GM12892 (cell line): ENCODE measurements around the gene SPINK1.
"Not testable (repeated sequence)": the region's sequence is repeated elsewhere in the genome, so short reads cannot be mapped to it uniquely, and the experiment has no call there.

Experiments
- DNase-seq: peaks from one replicate; pipeline ENCODE4 v3.0.0; 2011; ENCODE audit not compliant: insufficient read length
- FAIRE-seq: peaks from 2 replicates; lab custom pipeline; 2011; peaks lifted over from hg19 to GRCh38; lab: Jason Lieb, UNC
- POLR2A ChIP-seq: IDR thresholded peaks from 2 replicates; pipeline ENCODE4 v1.6.1; 2011; ENCODE audit warnings: low read depth, low read length, control low read depth
- POLR2AphosphoS5 ChIP-seq: IDR thresholded peaks from 2 replicates; pipeline ENCODE4 v1.6.1; 2011; ENCODE audit warnings: low read depth, low read length, control low read depth
- TAF1 ChIP-seq: IDR thresholded peaks from 2 replicates; pipeline ENCODE4 v1.6.1; 2011; ENCODE audit warnings: low read depth, mild to moderate bottlenecking, control low read depth, low read length, borderline replicate concordance

The SPINK1 gene

GRCh38 chr5:147852365-147852764, 20.9 kb upstream of the SPINK1 start:
- DNase-seq (no peak), FAIRE-seq (no peak)
- TF ChIP-seq POLR2AphosphoS5 = no peak
- no peak for TF ChIP-seq POLR2A
- TF ChIP-seq TAF1 = no peak

DNA sequence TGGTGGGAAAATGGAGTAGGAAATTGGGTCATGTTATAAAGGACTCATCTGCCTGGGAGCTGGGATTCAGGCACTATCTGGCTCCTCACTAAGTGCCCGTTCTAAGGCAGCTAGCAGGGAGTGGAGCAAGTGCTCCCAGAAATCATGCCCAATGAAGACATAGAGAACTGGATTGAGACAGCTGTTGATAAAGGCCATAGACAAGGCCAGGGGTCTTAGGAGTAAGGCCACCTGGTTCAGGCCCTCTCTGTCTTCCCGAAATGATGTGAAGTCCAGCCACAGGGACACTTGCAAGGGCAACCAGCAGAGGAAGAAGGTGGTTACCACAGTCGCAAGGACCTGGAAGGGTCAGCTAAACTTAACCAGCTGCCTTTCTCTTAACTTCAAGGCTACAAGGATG, 20.1 kb upstream of the SPINK1 start:
- no peak for DNase-seq
- no peak for TF ChIP-seq POLR2A
- TF ChIP-seq POLR2AphosphoS5 = no peak
- no peak for TF ChIP-seq TAF1
- FAIRE-seq = no peak

GRCh38 chr5:147849226-147849625, 17.8 kb upstream of the SPINK1 start:
- FAIRE-seq (no peak), DNase-seq (no peak)
- TF ChIP-seq TAF1 (no peak), POLR2A (no peak), POLR2AphosphoS5 (no peak)

- FAIRE-seq = no peak
- TF ChIP-seq TAF1 (no peak), POLR2AphosphoS5 (no peak), POLR2A (no peak)
- no peak for DNase-seq
Observed at GRCh38 chr5:147845618-147846017, 14.1 kb upstream of the SPINK1 start.

- TF ChIP-seq POLR2AphosphoS5 (no peak), TAF1 (no peak), POLR2A (no peak)
- FAIRE-seq = no peak
Observed at GRCh38 chr5:147844846-147845245, 13.4 kb upstream of the SPINK1 start.

GRCh38 chr5:147842869-147843268, 11.4 kb upstream of the SPINK1 start:
- no peak for DNase-seq
- FAIRE-seq = no peak
- TF ChIP-seq POLR2AphosphoS5 (no peak), POLR2A (no peak), TAF1 (no peak)

More at GRCh38 chr5:147844846-147845245, 13.4 kb upstream of the SPINK1 start:
- DNase-seq = no peak

GRCh38 chr5:147836439-147836838, 5.0 kb upstream of the SPINK1 start:
- DNase-seq = no peak
- TF ChIP-seq POLR2AphosphoS5 (no peak), POLR2A (no peak), TAF1 (no peak)
- no peak for FAIRE-seq

DNA sequence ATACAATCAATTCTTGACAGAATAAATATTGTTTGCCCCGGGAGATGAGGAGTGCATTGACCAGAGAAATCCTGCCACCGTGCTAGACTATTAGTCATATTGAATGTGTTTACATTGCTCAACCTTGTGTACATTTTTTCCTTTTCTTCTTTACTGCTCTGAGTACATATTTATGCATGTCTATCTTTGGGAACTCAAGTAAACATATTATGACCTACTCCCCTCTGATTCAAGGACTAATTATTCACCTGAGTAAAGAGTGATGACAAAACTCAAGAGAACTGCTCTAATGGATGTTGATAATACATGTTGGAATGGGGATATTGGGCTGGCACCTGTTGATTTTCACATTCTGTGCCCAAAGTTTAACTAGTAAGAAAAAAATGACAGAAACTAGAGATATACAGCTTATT, 3.9 kb upstream of the SPINK1 start:
- FAIRE-seq = no peak

DNA sequence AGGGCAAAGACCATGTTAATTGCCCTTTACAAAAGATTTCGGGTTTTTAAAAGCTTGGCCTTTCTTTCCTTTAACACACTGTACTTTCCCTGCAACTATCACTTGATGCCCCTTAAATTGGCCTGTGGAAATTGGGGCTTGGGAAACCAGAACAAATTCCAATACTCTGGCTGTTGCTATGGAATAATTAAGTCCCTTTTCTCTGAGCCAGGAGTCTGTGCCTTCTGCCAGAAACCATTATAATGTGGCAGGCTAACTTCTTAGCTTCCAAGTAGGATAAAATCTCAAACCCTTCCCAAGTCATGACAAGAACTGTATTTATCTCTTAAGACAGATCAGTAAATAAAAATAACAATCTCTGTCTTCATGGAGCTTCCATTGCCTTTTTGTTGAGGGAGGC, 1.1 kb upstream of the SPINK1 start:
- FAIRE-seq = no peak
- no peak for DNase-seq
- no peak for TF ChIP-seq TAF1
- no peak for TF ChIP-seq POLR2AphosphoS5
- no peak for TF ChIP-seq POLR2A

More for the DNA sequence above, 3.9 kb upstream of the SPINK1 start:
- TF ChIP-seq TAF1 = no peak
- DNase-seq = no peak

DNA sequence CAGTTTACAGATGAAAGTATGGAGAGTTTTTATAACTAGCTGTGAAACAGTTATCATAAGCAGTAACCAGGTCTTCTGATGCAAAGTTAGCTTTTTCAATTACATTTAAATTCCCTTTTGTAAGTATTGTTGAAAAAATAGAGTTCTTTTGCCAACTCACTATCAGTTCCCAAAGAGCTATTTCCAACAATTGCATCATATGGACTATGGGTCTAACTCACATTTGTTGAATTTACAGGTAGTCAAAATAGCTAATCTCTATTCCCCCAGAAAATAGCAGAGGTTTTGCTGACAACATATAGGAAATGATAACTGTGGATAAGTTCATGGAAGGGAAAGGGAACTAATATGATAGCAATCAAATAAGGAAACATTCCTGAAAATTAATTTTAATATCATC, 1.4 kb downstream of the SPINK1 start:
- DNase-seq (no peak), FAIRE-seq (no peak)

DNA sequence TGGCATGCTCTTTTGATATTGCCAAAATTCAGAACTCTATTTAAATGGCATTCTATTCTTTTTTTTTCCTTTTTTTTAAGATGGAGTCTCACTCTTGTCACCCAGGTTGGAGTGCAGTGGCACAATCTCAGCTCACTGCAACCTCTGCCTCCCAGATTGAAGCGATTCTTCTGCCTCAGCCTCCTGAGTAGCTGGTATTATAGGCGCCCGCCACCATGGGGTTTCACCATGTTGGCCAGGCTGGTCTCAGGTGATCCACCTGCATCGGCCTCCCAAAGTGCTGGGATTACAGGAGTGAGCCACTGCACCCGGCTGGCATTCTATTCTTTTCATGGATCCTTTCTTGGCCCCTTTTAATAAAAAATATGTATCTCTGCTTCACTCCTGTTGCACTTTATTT, 4.5 kb downstream of the SPINK1 start:
- not testable (repeated sequence) for DNase-seq, FAIRE-seq

More for the DNA sequence above, 1.4 kb downstream of the SPINK1 start:
- TF ChIP-seq TAF1 = no peak
- TF ChIP-seq POLR2AphosphoS5 = no peak
- no peak for TF ChIP-seq POLR2A

DNA sequence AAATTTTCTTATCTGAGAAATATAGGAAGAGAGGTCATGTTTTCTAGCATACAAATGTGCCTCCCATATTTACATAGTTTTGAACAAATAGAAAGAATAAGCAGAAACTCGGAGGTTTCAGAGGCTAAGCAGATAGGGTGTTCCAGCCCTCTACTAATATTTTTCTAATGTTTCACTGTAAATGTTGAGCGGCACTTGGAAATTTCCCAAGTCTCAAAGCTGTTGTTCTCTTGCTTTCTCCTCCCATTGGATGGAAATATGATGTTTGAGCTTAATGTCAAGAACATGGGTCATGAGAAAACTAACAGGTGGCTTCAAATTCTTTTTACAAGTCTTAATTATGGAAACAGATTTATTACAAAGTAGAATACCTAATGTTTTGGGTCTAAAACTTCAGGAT, 5.1 kb downstream of the SPINK1 start:
- TF ChIP-seq TAF1 = no peak
- no peak for TF ChIP-seq POLR2A
- no peak for TF ChIP-seq POLR2AphosphoS5
- no peak for DNase-seq
- no peak for FAIRE-seq

DNA sequence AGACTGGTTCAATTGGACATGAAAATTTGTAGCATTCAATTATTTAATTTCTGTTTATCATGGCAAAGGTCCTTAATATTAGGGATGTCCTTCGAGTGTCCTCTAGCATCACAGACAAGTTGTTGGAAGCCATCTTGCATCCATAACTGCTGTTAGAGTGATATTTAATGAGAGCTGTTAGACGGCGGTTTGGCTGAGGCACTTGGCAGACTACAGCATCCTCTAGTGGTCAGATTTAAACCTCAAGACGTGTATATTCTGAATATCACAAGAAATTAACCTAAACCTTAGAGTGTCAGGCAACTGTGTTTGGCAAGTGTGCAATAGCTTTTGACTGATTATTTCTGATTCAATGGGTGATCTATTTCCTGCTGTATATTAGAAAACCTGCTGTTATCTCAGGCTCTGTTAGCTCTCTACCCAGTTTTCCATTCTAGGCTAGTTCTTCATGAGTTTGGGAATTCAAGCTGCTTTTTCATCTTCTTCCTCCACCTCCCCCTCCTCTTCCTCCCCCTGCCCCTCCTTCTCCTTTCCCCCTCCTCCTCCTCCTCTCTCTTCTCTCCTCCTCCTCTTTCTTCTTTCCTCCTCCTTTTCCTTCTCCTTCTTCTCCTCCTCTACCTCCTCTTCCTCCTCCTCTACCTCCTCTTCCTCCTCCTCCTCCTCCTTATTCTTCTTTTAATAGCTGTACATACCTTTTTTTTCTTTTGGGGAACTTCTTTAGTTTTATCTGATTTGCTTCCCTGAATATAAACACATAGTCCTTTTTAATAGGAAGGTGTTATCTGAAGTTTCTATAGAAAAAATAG, 8.6 kb downstream of the SPINK1 start:
- peak; percentile 72 for FAIRE-seq

DNA sequence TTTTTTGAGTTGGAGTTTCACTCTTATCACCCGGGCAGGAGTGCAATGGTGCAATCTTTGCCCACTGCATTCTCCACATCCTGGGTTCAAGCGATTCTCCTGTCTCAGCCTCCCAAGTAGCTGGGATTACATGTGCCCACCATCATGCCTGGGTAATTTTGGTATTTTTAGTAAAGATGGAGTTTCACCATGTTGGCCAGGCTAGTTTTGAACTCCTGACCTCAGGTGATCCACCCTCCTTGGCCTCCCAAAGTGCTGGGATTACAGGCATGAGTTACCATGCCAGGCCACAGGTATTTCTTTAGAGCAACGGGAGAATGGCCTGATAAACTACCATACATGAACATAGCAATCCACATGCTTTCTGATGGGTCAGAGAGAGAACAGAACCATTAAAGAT, 9.2 kb downstream of the SPINK1 start:
- DNase-seq, FAIRE-seq: not testable (repeated sequence)

More for the DNA sequence above, 8.6 kb downstream of the SPINK1 start:
- TF ChIP-seq POLR2AphosphoS5 (no peak), POLR2A (no peak), TAF1 (no peak)
- DNase-seq = peak; percentile 1

DNA sequence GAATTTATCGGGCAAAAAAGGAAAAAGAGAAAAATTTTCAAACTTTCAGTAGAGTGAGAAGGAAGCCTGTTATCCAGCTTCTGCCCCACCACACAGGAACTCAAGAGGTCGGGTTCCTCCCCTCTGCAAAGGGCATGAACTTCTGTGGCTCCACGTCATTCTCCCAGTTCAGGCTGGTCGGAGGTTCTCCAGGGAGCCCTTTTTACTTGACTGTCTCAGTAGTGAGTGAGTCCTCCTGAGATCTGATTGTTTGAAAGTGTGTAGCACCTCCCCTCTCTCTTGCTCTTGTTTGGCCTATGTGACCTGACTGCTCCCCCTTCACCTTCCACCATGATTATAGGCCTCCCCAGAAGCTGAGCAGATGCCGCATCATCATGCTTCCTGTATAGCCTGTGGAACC, 9.7 kb downstream of the SPINK1 start:
- DNase-seq (no peak), FAIRE-seq (no peak)
- no peak for TF ChIP-seq POLR2AphosphoS5
- no peak for TF ChIP-seq POLR2A
- no peak for TF ChIP-seq TAF1
